ENCODE results near the gene SSR1. TPM values are rescaled to one million over a fixed set of nuclear protein-coding genes. Genes with fewer than 3 reads are reported as not detected.
"Not testable (repeated sequence)": the region's sequence is repeated elsewhere in the genome, so short reads cannot be mapped to it uniquely, and the experiment has no call there.

Gene SSR1
- total RNA-seq, 1 donor from 2014 or later: 183 TPM

GRCh38 chr6:7264041-7264440 lies 49.0 kb downstream of the SSR1 start:
- Mint-ChIP-seq H3K27me3 (ENCODE audit: unreplicated experiment) (no peaks in the 10 kb centered on the region), H3K27ac (ENCODE audit: unreplicated experiment) (no peak overlapping the region), H3K4me1 (ENCODE audit: unreplicated experiment) (peaks cover 34% of the 10 kb centered on the region), H3K9me3 (ENCODE audit: unreplicated experiment) (no peaks in the 10 kb centered on the region), H3K4me3 (ENCODE audit: unreplicated experiment) (no peak overlapping the region), H3K36me3 (ENCODE audit: unreplicated experiment) (no peaks in the 10 kb centered on the region)
- no peak for TF ChIP-seq CTCF (IDR thresholded peaks at IDR 0.05)
- DNase-seq (ENCODE audit: extremely low spot score, unreplicated experiment): no peak

GRCh38 chr6:7263519-7263805 lies 49.5 kb downstream of the SSR1 start:
- not testable (repeated sequence) for H3K27me3 Mint-ChIP-seq (ENCODE audit: unreplicated experiment); DNase-seq (ENCODE audit: extremely low spot score, unreplicated experiment); H3K9me3 Mint-ChIP-seq (ENCODE audit: unreplicated experiment); H3K4me3 Mint-ChIP-seq (ENCODE audit: unreplicated experiment); H3K27ac Mint-ChIP-seq (ENCODE audit: unreplicated experiment); H3K36me3 Mint-ChIP-seq (ENCODE audit: unreplicated experiment)
- peaks cover 39% of the 10 kb centered on the region for H3K4me1 Mint-ChIP-seq (ENCODE audit: unreplicated experiment)

- no peak overlapping the region for H3K27ac Mint-ChIP-seq (ENCODE audit: unreplicated experiment)
- peak overlapping the region; percentile 88 for H3K4me3 Mint-ChIP-seq (ENCODE audit: unreplicated experiment)
- H3K27me3 Mint-ChIP-seq (ENCODE audit: unreplicated experiment): no peaks in the 10 kb centered on the region
- TF ChIP-seq CTCF (IDR thresholded peaks at IDR 0.05): no peak
- H3K9me3 Mint-ChIP-seq (ENCODE audit: unreplicated experiment): no peaks in the 10 kb centered on the region
- H3K36me3 Mint-ChIP-seq (ENCODE audit: unreplicated experiment): no peaks in the 10 kb centered on the region
- no peak for DNase-seq (ENCODE audit: extremely low spot score, unreplicated experiment)
- peaks cover 38% of the 10 kb centered on the region for H3K4me1 Mint-ChIP-seq (ENCODE audit: unreplicated experiment)
These were observed 50.1 kb downstream of the SSR1 start for GRCh38 chr6:7262746-7263518.

- DNase-seq (ENCODE audit: extremely low spot score, unreplicated experiment): no peak
- H3K4me1 Mint-ChIP-seq (ENCODE audit: unreplicated experiment): peaks cover 29% of the 10 kb centered on the region
- H3K36me3 Mint-ChIP-seq (ENCODE audit: unreplicated experiment): no peaks in the 10 kb centered on the region
- peak overlapping the region; percentile 88 for H3K4me3 Mint-ChIP-seq (ENCODE audit: unreplicated experiment)
- H3K9me3 Mint-ChIP-seq (ENCODE audit: unreplicated experiment): no peaks in the 10 kb centered on the region
- TF ChIP-seq CTCF (IDR thresholded peaks at IDR 0.05): no peak
- H3K27ac Mint-ChIP-seq (ENCODE audit: unreplicated experiment): peak overlapping the region; percentile 76
- no peaks in the 10 kb centered on the region for H3K27me3 Mint-ChIP-seq (ENCODE audit: unreplicated experiment)
These were observed 51.0 kb downstream of the SSR1 start for GRCh38 chr6:7261852-7262461.

- Mint-ChIP-seq H3K4me3 (ENCODE audit: unreplicated experiment) (peak overlapping the region; percentile 88), H3K9me3 (ENCODE audit: unreplicated experiment) (no peaks in the 10 kb centered on the region), H3K4me1 (ENCODE audit: unreplicated experiment) (peaks cover 29% of the 10 kb centered on the region), H3K27me3 (ENCODE audit: unreplicated experiment) (no peaks in the 10 kb centered on the region), H3K27ac (ENCODE audit: unreplicated experiment) (peak overlapping the region; percentile 76), H3K36me3 (ENCODE audit: unreplicated experiment) (no peaks in the 10 kb centered on the region)
- TF ChIP-seq CTCF (IDR thresholded peaks at IDR 0.05): no peak
- peak; percentile 92 for DNase-seq (ENCODE audit: extremely low spot score, unreplicated experiment)
These were observed 51.8 kb downstream of the SSR1 start for GRCh38 chr6:7261032-7261841.
